ENCODE results near the gene EXOC6B.

The EXOC6B gene

GRCh38 chr2:72727356-72727755 lies 98.5 kb downstream of the EXOC6B start:
- DNase-seq, result no peak

- no peak for DNase-seq
Measured at GRCh38 chr2:72723769-72724370, 102.0 kb downstream of the EXOC6B start.

- no peak for DNase-seq
Measured at GRCh38 chr2:72722492-72723070, 103.3 kb downstream of the EXOC6B start.

GRCh38 chr2:72719416-72719815 lies 106.4 kb downstream of the EXOC6B start:
- DNase-seq, result no peak

- DNase-seq, result no peak
Measured at GRCh38 chr2:72718876-72719275, 107.0 kb downstream of the EXOC6B start.

GRCh38 chr2:72716601-72717000 lies 109.2 kb downstream of the EXOC6B start:
- DNase-seq, result no peak

- DNase-seq, result no peak
Measured at GRCh38 chr2:72713857-72714256, 112.0 kb downstream of the EXOC6B start.

- no peak for DNase-seq
Measured at GRCh38 chr2:72712977-72713376, 112.9 kb downstream of the EXOC6B start.

- DNase-seq, result no peak
Measured at GRCh38 chr2:72712304-72712703, 113.5 kb downstream of the EXOC6B start.

GRCh38 chr2:72710418-72711152 lies 115.2 kb downstream of the EXOC6B start:
- DNase-seq, result no peak

GRCh38 chr2:72708236-72708635 lies 117.6 kb downstream of the EXOC6B start:
- DNase-seq, result no peak

GRCh38 chr2:72698300-72698699 lies 127.5 kb downstream of the EXOC6B start:
- DNase-seq, result no peak

- no peak for DNase-seq
Measured at GRCh38 chr2:72696559-72696958, 129.3 kb downstream of the EXOC6B start.

- no peak for DNase-seq
Measured at GRCh38 chr2:72695676-72696075, 130.2 kb downstream of the EXOC6B start.

GRCh38 chr2:72694715-72695496 lies 130.9 kb downstream of the EXOC6B start:
- no peak for DNase-seq

GRCh38 chr2:72689579-72690195 lies 136.1 kb downstream of the EXOC6B start:
- DNase-seq, result no peak

- no peak for DNase-seq
Measured at GRCh38 chr2:72685638-72686213, 140.1 kb downstream of the EXOC6B start.

- no peak for DNase-seq
Measured at GRCh38 chr2:72682061-72682460, 143.8 kb downstream of the EXOC6B start.

GRCh38 chr2:72681016-72681995 lies 144.5 kb downstream of the EXOC6B start:
- DNase-seq, result no peak

GRCh38 chr2:72678024-72678423 lies 147.8 kb downstream of the EXOC6B start:
- no peak for DNase-seq

- no peak for DNase-seq
Measured at GRCh38 chr2:72676341-72677025, 149.3 kb downstream of the EXOC6B start.

All from activated CD4-positive, alpha-beta T cell treated with anti-CD3 and anti-CD28 coated beads for 1 hour (primary cell).